HG02973 (cell line): ENCODE measurements around the gene NAP1L4.

ENCODE experiments used
- ATAC-seq: cut with Tn5 transposase; IDR thresholded peaks from one replicate; pipeline ENCODE4 v1.9.1; 2021; ENCODE audit warnings: moderate library complexity; ENCODE audit not compliant: unreplicated experiment

The NAP1L4 gene

GRCh38 chr11:3011891-3012885 lies 20.1 kb upstream of the NAP1L4 start:
- no peak for ATAC-seq

- no peak for ATAC-seq
These were observed 18.6 kb upstream of the NAP1L4 start for GRCh38 chr11:3010521-3011275.

- no peak for ATAC-seq
These were observed 17.9 kb upstream of the NAP1L4 start for GRCh38 chr11:3010004-3010403.

- no peak for ATAC-seq
These were observed 17.4 kb upstream of the NAP1L4 start for GRCh38 chr11:3009481-3009880.

GRCh38 chr11:3008746-3009336 lies 16.7 kb upstream of the NAP1L4 start:
- no peak for ATAC-seq

GRCh38 chr11:3007404-3008010 lies 15.4 kb upstream of the NAP1L4 start:
- ATAC-seq, result no peak

- ATAC-seq, result no peak
These were observed 14.6 kb upstream of the NAP1L4 start for GRCh38 chr11:3006505-3007260.

GRCh38 chr11:3004481-3004880 lies 12.4 kb upstream of the NAP1L4 start:
- ATAC-seq, result no peak

GRCh38 chr11:3003396-3004231 lies 11.5 kb upstream of the NAP1L4 start:
- ATAC-seq, result no peak

- no peak for ATAC-seq
These were observed 10.7 kb upstream of the NAP1L4 start for GRCh38 chr11:3002871-3003270.

- ATAC-seq, result no peak
These were observed 10.3 kb upstream of the NAP1L4 start for GRCh38 chr11:3002351-3002861.

GRCh38 chr11:3001496-3001895 lies 9.4 kb upstream of the NAP1L4 start:
- no peak for ATAC-seq

- ATAC-seq, result no peak
These were observed 8.2 kb upstream of the NAP1L4 start for GRCh38 chr11:3000032-3000961.

GRCh38 chr11:2999464-2999998 lies 7.4 kb upstream of the NAP1L4 start:
- no peak for ATAC-seq

- ATAC-seq, result no peak
These were observed 6.1 kb upstream of the NAP1L4 start for GRCh38 chr11:2998073-2998850.

GRCh38 chr11:2997406-2997805 lies 5.3 kb upstream of the NAP1L4 start:
- no peak for ATAC-seq

GRCh38 chr11:2996976-2997375 lies 4.8 kb upstream of the NAP1L4 start:
- ATAC-seq, result no peak
